Testis (tissue), 3 donors: ENCODE results near the gene TBC1D22A. TPM values are rescaled to one million over a fixed set of nuclear protein-coding genes. Genes with fewer than 3 reads are reported as not detected.

Source experiments
- DNase-seq: peaks from one replicate; pipeline ENCODE4 v3.0.0-alpha.2; 2019
- H3K27ac ChIP-seq, 2 donors: fragments of 200-600 bp; sonication (generic); one replicate each; pipeline ENCODE4 v1.5.1; 2019
- H3K27me3 ChIP-seq: fragments of 200-600 bp; sonication (generic); one replicate; pipeline ENCODE4 v1.5.1; 2019
- H3K36me3 ChIP-seq: fragments of 200-600 bp; sonication (generic); one replicate; pipeline ENCODE4 v1.5.1; 2017; ENCODE audit warnings: low read depth; ENCODE audit errors: missing control alignments
- H3K4me1 ChIP-seq: fragments of 200-600 bp; sonication (generic); one replicate; pipeline ENCODE4 v1.5.1; 2019
- H3K4me3 ChIP-seq, 2 donors: fragments of 200-600 bp; sonication (generic); one replicate each; pipeline ENCODE4 v1.5.1; 2017 to 2019
- H3K9me3 ChIP-seq: fragments of 200-600 bp; sonication (generic); one replicate; pipeline ENCODE4 v1.5.1; 2017
- CTCF ChIP-seq, 3 experiments: fragments of 450-650 bp in 2 of 3; fragments of 200-600 bp in 1 of 3; sonication (generic) in 1 of 3; IDR thresholded peaks; one replicate each; pipeline ENCODE4 v1.5.1; 2016 to 2019; ENCODE audit warnings: antibody characterized with exemption in 3 of 3, mild to moderate bottlenecking in 2 of 3, moderate library complexity in 1 of 3
- POLR2A ChIP-seq: fragments of 450-650 bp; IDR thresholded peaks from one replicate; pipeline ENCODE4 v1.6.1; 2017; ENCODE audit warnings: antibody characterized with exemption, mild to moderate bottlenecking, moderate library complexity
- WGBS, 2 donors: methylation state at CpG; one replicate each; pipeline ENCODE4 v1.1.5; 2018; 5-methylcytosine and 5-hydroxymethylcytosine counted together
- intact Hi-C: fragments of 100-400 bp; cut with DNase I; formaldehyde crosslinking; loops from one replicate; pipeline ENCODE4 v1.15.1; 2023; ENCODE audit warnings: low total_unique reads
- polyA plus RNA-seq: library from polyadenylated mRNA; stranded (reverse); fragments of 350-450 nt; fragmentation: Illumina TruSeq; extraction: RNeasy Lipid Tissue Mini Kit (QIAGEN cat#74804); gene quantifications from one replicate; pipeline ENCODE4 v1.2.3, GENCODE V29; 2014; ENCODE audit warnings: low read depth, low replicate concordance; ENCODE audit not compliant: insufficient read depth
- total RNA-seq, 2 donors: library from RNA; depleted of rRNA; stranded (reverse); fragments of >200 nt; gene quantifications; one replicate each; pipeline ENCODE4 v1.2.3, GENCODE V29; 2016

TBC1D22A gene
- total and polyA plus RNA-seq, 3 donors from 2014 or later, result 16.6 to 32.8 (median 28.5) TPM

GRCh38 chr22:46911346-46911745 lies 148.9 kb downstream of the TBC1D22A start:
- TF ChIP-seq CTCF (IDR thresholded peaks at IDR 0.05), result no peak
- TF ChIP-seq POLR2A, result no peak
- no peak for DNase-seq
- WGBS, 2 donors, result 83 to 86% methylated on average over 10 of the region's 10 CpGs
- Histone ChIP-seq H3K4me1 (peaks cover 3% of the 10 kb centered on the region), H3K4me3 (no peak overlapping the region), H3K9me3 (no peaks in the 10 kb centered on the region), H3K27me3 (no peaks in the 10 kb centered on the region), H3K27ac (no peak overlapping the region), H3K36me3 (no peaks in the 10 kb centered on the region)
- intact Hi-C loops, result no loop called here

GRCh38 chr22:46913351-46913750 lies 150.9 kb downstream of the TBC1D22A start:
- intact Hi-C loops, result no loop called here
- TF ChIP-seq CTCF (IDR thresholded peaks at IDR 0.05), result no peak
- no peak for TF ChIP-seq POLR2A
- H3K27ac ChIP-seq, result no peak overlapping the region
- 56 to 65% methylated on average over 3 of the region's 3 CpGs for WGBS, 2 donors
- H3K36me3 ChIP-seq, result no peaks in the 10 kb centered on the region
- peaks cover 5% of the 10 kb centered on the region for H3K4me1 ChIP-seq
- no peaks in the 10 kb centered on the region for H3K9me3 ChIP-seq
- H3K4me3 ChIP-seq, result no peak overlapping the region
- no peaks in the 10 kb centered on the region for H3K27me3 ChIP-seq
- DNase-seq, result peak; percentile 36

- Histone ChIP-seq H3K9me3 (no peaks in the 10 kb centered on the region), H3K4me3 (no peak overlapping the region), H3K36me3 (no peaks in the 10 kb centered on the region), H3K27me3 (no peaks in the 10 kb centered on the region), H3K27ac (no peak overlapping the region), H3K4me1 (peaks cover 5% of the 10 kb centered on the region)
- TF ChIP-seq POLR2A (no peak), CTCF (IDR thresholded peaks at IDR 0.05) (no peak)
- intact Hi-C loops, result no loop called here
- no peak for DNase-seq
- 91 to 94% methylated on average over 10 of the region's 10 CpGs for WGBS, 2 donors
Measured at GRCh38 chr22:46914481-46914880, 152.0 kb downstream of the TBC1D22A start.

- Histone ChIP-seq H3K9me3 (no peaks in the 10 kb centered on the region), H3K27me3 (no peaks in the 10 kb centered on the region), H3K4me3 (no peak overlapping the region), H3K27ac (no peak overlapping the region), H3K4me1 (peaks cover 5% of the 10 kb centered on the region), H3K36me3 (no peaks in the 10 kb centered on the region)
- TF ChIP-seq CTCF (IDR thresholded peaks at IDR 0.05) (no peak), POLR2A (no peak)
- 91% methylated on average over 17 to 21 of the region's 21 CpGs for WGBS, 2 donors
- intact Hi-C loops, result no loop called here
- no peak for DNase-seq
Measured at GRCh38 chr22:46914916-46915894, 152.8 kb downstream of the TBC1D22A start.
